Measurements from ENCODE around the gene MRPL11.

GRCh38 chr11:66393954-66394353 lies 44.7 kb downstream of the MRPL11 start:
- TF ChIP-seq CTCF (IDR thresholded peaks at IDR 0.05) = no peak
- no peak for TF ChIP-seq POLR2A (IDR thresholded peaks at IDR 0.05)
- no peak for TF ChIP-seq POLR2AphosphoS5 (IDR thresholded peaks at IDR 0.05; ENCODE audit: insufficient read depth in 1 of 2, low read depth in 1 of 2)

Data from vagina (tissue), 2 donors.